ENCODE data around the gene IER5.

- TF ChIP-seq NFIC (IDR thresholded peaks at IDR 0.05; ENCODE audit: borderline replicate concordance) (no peak), CTCF (IDR thresholded peaks at IDR 0.05) (no peak), EZH2phosphoT487 (IDR thresholded peaks at IDR 0.05; ENCODE audit: borderline replicate concordance, low read depth) (no peak), RFX5 (IDR thresholded peaks at IDR 0.05; ENCODE audit: low read length) (no peak)
These were observed 19.9 kb downstream of the IER5 start for GRCh38 chr1:181108304-181108867.
